Amniotic epithelial cell (primary cell): ENCODE measurements around the gene SRSF7.
"Not testable (repeated sequence)": the region's sequence is repeated elsewhere in the genome, so short reads cannot be mapped to it uniquely, and the experiment has no call there.

Experiments
- DNase-seq: peaks from one replicate; pipeline ENCODE4 v3.0.0-alpha.2; 2010; ENCODE audit warnings: low read depth

SRSF7 gene

GRCh38 chr2:38750891-38751595, at the start of gene SRSF7:
SRSF7 (minus strand) TSS chr2:38751361; CDS start chr2:38751256, 105 bp downstream.
- DNase-seq: peak; percentile 99

GRCh38 chr2:38797953-38798352, 46.8 kb upstream of the SRSF7 start:
- DNase-seq: no peak

GRCh38 chr2:38797250-38797676, 46.1 kb upstream of the SRSF7 start:
- DNase-seq: peak; percentile 84

DNA sequence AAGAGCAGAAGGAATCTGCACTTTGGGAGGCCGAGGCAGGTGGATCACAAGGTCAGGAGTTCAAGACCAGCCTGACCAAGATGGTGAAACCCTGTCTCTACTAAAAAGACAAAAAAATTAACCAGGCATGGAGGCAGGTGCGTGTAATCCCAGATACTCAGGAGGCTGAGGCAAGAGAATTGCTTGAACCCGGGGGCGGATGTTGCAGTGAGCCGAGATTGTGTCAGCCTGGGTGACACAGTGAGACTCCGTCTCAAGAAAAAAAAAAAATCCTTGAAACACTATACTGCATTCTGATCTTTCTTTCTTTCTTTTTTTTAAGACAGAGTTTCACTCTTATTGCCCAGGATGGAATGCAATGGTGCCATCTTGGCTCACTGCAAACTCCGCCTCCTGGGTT, 43.9 kb upstream of the SRSF7 start:
- not testable (repeated sequence) for DNase-seq

DNA sequence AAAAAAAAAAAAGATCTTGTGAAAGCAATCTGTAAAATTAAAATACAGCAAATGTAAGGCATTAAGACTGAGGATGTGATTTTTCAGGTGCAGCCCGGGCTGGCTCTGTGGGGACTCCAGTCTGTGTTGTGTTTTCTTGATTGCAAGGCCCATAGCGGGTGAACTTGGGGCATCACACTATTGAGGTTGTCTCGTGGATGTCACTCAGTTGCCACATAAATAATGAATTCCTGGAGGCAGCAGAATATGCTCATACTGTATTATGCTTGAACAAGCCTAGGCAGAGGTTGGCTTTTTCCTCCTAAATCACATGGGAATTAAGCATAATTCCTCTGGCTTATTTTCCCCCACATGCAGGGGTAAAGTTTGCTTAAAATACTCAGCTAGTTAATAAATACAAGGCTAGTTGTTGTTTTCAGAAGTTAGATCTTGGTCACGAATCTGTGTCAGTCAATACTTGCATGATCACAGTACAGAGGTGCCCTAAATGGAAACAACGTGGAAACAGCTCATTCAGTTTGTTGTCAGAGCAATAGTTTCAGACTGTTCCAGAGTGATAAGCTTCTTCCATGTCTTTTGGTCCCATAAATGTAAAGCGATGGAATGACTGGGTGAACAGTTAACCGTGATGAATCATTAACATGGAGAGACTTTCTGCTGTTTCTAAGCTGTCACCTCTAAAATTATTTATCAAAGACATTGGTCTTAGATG, 43.2 kb upstream of the SRSF7 start:
- DNase-seq: no peak

- DNase-seq: no peak
Measured at GRCh38 chr2:38793511-38793910, 42.4 kb upstream of the SRSF7 start.

DNA sequence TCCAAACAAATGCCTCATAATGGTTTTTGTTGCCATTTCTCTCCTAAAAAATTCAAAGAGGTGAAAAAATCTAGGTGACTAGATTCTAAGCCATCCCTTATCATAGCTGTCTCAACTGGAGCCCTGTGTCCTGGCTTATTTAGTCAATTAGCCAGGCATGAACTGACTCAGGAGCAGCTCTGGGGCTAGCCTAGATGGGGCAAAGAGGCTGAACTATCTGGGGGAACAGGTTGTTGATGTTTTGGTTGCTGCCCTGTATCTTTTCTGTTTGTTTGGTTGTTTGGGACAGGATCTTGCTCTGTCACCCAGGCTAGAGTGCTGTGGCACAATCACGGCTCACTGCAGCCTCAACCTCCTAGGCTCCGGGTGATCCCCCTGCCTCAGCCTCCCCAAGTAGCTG, 41.6 kb upstream of the SRSF7 start:
- no peak for DNase-seq

DNA sequence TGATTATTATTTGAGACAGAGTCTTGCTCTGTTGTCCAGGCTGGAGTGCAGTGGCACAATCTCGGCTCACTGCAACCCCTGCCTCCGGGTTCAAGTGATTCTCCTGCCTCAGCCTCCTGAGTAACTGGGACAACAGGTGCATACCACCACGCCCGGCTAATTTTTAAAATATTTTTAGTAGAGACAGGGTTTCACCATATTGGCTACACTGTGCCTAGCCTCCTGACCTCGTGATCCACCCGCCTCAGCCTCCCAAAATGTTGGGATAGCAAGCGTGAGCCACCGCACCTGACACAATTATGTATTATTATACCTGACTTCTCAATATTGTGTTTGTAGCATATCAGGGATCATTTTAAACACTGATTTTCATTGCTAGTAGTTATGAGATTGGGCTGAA, 41.2 kb upstream of the SRSF7 start:
- not testable (repeated sequence) for DNase-seq

- no peak for DNase-seq
Measured at GRCh38 chr2:38791744-38792143, 40.6 kb upstream of the SRSF7 start.

DNA sequence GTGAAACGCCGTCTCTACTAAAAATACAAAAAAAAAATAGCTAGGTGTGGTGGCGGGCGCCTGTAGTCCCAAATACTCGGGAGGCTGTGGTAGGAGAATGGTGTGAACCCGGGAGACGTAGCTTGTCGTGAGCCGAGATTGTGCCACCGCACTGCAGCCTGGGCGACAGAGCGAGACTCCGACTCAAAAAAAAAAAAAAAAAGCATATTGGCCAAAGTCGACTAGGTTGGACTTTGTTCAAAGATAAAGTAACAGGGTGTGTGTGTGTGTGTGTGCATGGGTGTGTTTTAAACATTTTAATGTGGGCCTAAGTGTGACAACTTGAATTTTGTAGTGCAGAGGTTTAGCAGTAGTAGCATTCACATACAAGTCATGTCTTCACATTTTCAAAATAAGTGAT, 38.5 kb upstream of the SRSF7 start:
- DNase-seq: no peak

DNA sequence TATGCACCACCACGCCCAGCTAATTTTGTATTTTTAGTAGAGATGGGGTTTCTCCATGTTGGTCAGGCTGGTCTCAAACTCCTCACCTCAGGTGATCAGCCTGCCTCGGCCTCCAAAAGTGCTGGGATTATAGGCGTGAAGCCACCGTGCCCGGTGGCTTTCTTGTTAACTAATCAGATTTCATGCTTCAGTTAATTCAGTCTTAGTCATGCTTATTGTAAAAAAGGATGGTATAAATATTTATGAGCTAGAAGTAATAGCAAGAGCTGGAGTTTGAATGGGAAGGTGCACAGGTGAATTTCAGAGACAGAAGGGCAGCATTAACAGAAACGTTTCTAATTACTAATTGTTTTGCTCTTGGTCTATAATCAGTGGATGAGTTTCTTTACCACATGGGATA, 37.1 kb upstream of the SRSF7 start:
- no peak for DNase-seq

DNA sequence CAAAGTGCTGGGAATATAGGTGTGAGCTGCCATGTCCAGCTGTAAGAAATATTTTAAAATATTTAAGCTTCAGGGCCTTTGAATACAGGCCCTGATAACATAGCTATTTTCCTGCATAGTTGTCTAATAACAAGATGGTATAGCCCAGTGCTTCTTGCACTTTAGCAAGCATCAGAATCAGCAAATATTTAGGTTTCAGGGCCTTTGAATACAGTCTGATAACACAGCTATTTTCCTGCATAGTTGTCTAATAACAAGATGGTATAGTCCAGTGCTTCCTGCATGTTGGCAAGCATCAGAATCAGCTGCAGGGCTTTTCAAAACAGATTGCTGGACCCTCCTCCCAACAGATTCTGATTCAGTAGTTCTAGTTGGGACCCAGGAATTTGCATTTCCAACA, 32.4 kb upstream of the SRSF7 start:
- no peak for DNase-seq

- DNase-seq: no peak
Measured at GRCh38 chr2:38778687-38779082, 27.5 kb upstream of the SRSF7 start.

- DNase-seq: no peak
Measured at GRCh38 chr2:38776531-38776930, 25.4 kb upstream of the SRSF7 start.

DNA sequence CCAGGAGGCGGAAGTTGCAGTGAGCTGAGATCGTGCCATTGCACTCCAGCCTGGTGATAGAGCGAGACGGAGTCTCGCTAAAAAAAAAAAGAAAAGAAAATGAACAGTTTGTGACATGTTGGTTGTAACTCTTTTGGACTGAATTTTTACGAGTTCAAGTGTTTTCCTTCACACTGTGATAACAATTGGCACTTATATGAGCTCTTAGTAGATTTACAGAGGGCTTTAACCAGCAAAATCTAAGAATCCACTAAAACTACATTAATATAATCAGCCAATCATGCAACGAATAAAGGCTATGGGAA, 24.7 kb upstream of the SRSF7 start:
- no peak for DNase-seq

DNA sequence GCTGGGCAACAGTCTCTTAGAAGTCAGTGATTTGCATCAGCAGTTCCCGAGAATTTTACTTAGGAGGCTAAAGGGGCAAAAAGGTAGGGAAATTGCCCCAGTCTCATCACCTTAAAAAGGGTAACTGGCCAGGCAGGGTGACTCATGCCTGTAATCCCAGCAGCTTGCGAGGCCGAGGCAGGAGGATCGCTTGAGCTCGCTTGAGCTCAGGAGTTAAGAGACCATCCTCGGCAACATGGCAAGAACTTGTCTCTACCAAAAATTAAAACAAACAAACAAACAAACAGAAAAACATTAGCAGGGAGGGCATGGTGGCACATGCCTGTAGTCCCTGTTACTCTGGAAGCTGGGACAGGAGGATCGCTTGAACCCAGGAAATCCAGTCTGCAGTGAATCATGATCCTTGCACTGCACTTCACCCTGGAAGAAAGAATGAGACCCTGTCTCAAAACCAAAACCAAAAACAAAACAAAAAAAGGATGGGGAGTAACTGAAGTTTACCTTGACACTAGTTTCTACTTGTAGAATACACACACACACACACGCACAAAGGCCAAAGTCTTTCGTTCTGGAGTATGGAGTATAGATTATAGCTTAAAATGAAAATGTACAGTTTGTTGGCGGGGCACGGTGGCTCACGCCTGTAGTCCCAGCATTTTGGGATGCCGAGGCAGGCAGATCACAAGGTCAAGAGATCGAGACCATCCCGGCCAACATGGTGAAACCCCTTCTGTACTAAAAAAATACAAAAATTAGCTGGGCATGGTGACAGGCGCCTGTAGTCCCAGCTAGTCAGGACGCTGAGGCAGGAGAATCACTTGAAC, 24.1 kb upstream of the SRSF7 start:
- no peak for DNase-seq

- peak; percentile 68 for DNase-seq
Measured at GRCh38 chr2:38771632-38772031, 20.5 kb upstream of the SRSF7 start.

DNA sequence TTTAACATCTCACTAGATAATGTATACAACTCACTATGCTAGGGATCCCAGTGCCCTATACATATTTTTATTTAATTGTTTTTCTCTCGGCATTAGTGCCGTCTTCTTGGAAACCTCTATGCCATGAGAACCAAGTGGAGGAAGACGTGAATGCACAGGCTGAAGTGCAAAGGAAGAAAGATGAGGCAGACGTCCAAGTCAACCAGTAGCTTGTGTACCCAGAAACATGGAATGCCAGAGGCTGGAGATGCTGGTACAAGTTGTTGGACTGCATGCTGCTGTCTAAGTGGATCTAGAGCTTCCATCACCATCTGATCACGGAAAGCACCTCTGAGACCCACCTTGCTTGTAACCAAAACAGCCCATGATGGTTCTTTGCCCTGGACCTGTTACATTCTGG, 14.4 kb upstream of the SRSF7 start:
- DNase-seq: no peak

GRCh38 chr2:38765149-38765548, 14.0 kb upstream of the SRSF7 start:
- DNase-seq: peak; percentile 37

DNA sequence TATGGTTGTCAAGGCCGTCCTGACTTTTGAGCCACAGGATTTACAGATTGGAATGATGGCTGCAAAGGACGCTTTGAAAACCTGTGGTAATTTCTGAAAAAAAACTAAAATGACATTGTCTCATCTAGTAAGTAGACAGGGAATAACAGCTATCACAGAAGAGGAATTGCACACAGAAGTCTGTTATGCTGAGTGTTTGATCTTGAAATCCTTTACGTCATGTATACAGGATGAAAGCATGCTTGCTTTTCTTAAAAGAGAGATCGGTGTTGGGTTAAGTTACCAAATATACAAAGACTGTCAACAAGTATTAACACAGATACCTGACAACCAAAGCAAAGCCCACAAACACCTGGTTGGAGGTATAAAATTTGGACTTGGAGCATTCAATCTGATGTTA, 12.6 kb upstream of the SRSF7 start:
- DNase-seq: no peak

DNA sequence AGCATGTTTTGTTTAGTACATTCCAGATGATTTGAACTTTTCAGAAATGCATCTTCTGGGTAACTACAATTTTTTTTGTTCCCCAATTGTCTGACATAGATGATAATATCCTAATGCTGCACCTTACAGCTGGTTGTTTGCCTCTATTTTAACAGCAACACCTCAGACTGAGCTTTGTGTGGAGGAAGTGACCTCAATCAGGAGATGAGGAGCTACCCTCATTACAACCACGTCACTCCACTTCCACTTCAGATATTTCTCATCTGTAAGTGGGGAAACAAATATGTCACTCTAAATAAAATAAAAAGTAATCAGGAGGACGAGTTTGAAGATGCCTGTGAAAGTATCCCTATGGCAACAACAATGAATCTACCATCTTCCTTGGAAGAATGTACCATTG, 12.1 kb upstream of the SRSF7 start:
- DNase-seq: no peak

GRCh38 chr2:38755891-38756290, 4.7 kb upstream of the SRSF7 start:
- not testable (repeated sequence) for DNase-seq

GRCh38 chr2:38754506-38754905, 3.3 kb upstream of the SRSF7 start:
- DNase-seq: no peak
